ENCODE results near the gene DNAH17.

Gene DNAH17

GRCh38 chr17:78601577-78602190 lies 24.5 kb upstream of the DNAH17 start:
- no peak for DNase-seq

DNA sequence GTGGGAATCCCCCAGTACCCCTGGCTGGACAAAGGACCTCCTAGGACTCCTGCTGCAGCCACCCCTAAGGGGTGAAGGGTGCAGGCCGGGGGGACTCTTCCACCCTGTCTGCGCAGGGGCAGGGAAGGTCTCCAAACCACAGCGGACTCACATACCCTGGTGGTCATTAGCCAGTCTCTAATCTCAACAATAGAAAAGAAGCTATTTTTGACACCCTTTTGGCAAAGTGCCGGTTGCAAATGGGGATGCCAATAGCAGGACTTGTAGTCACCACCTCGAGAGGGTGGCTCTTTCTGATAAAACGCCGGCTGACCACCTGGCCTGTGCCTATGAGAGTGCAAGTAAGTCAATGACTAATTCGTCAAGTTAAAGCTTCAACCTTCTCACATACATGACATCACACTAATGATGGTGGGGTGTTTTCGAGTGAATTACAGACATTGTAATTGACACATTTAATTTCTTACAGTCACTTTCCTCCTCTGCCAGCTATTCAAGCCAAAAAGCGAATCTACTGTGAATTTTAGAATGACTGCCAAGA lies 23.1 kb upstream of the DNAH17 start:
- DNase-seq: no peak

DNA sequence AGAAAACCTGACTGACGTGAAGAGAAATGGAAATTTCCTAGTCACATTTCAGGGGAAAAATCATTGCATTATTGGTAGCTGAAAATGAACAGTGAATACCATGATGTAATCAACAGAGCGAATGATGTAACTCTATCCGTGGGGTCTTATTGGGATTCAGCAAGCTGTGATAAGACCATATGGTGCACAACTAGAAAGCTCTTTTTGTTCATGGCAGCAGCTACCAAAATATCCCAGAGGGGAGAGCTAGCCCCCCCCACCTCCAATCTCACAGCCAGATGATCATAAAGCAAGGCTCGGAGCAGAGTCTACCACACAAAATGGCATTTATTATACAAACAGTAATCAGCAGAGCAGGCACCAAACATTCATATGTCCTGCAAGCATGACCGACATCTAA lies 22.2 kb upstream of the DNAH17 start:
- DNase-seq: no peak

DNA sequence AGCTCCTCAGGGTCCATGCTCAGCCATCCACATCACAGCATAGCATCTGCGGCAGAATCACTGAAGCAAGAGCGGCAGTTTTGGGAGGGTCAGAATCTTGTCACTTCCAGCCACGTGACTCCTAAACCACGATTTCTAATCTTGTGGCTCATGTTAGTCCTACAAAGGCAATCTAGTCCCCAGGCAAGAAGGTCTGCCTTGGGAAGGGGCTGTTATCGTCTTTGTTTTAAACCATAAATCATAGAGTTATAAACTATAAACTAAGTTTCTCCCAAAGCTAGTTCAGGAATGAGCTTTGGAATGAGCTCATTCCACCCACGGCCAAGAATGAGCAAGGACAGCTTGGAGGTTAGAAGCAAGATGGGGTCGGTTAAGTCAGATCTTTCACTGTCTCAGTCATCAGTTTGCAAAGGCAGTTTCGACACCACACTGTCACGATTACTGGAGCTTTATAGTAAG lies 20.8 kb upstream of the DNAH17 start:
- no peak for DNase-seq

- no peak for DNase-seq
These were observed 19.9 kb upstream of the DNAH17 start for GRCh38 chr17:78596871-78597764.

DNA sequence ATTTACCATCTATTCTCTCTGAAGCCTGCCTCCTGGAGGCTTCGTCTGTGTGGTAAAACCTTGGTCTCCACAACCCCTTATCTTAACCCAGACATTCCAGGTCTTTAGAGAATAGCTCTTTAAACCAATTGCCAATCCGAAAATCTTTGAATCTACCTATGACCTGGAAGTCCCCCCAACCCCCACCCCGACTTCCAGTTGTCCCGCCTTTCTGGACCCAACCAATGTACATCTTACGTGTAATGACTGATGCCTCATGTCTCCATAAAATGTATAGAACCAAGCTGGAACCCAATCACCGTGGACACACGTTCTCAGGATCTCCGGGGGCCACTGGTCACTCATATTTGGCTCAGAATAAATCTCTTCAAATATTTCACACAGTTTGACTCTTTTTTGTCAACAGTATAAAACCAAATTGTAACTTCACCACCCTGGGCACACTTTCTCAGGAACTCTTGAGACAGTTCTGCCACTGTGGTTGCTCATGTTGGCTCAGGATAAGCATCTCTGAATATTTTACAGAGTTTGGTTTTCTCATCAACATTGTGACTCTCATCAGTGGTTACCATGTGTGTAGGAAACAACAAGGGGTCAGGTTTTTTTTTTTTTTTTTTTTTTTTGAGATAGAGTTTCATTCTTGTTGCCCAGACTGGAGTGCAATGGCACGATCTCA lies 18.1 kb upstream of the DNAH17 start:
- DNase-seq: no peak

DNA sequence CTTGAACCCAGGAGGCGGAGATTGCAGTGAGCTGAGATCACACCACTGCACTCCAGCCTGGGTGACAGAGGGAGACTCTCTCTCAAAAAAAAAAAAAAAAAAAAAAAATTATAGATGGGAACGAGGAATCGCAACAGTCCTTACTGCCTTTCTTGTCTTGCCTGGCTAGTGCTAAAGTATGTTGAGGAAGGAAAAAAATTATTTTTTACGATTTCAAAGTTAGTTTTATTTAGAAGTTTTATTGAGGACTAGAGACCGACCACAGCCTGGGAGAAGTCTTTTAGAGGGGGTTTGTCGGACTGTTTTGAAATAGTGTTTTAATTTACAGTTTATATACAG lies 15.8 kb upstream of the DNAH17 start:
- no peak for DNase-seq

DNA sequence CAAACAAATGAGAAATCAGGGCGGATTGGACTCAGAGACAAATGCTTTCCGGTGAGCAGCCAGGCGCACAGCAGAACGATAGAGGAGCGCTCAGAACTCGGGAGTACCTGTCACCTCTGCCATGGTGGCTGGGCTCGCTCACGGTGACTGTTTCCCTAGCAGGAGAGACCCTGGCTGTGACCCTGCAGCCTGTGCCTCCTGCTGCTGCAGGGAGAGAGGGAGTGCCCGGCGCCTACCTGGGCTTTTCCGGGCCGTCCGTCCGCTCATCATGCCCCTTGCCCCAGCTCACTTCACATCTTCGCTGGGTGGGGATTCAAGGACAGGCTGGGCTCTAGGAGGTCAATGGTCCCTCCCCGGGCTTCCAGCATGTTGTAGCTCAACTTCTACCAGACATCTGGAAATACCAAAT lies 14.1 kb upstream of the DNAH17 start:
- no peak for DNase-seq

- DNase-seq: no peak
These were observed 12.7 kb upstream of the DNAH17 start for GRCh38 chr17:78589885-78590284.

GRCh38 chr17:78589031-78589675 lies 12.0 kb upstream of the DNAH17 start:
- no peak for DNase-seq

DNA sequence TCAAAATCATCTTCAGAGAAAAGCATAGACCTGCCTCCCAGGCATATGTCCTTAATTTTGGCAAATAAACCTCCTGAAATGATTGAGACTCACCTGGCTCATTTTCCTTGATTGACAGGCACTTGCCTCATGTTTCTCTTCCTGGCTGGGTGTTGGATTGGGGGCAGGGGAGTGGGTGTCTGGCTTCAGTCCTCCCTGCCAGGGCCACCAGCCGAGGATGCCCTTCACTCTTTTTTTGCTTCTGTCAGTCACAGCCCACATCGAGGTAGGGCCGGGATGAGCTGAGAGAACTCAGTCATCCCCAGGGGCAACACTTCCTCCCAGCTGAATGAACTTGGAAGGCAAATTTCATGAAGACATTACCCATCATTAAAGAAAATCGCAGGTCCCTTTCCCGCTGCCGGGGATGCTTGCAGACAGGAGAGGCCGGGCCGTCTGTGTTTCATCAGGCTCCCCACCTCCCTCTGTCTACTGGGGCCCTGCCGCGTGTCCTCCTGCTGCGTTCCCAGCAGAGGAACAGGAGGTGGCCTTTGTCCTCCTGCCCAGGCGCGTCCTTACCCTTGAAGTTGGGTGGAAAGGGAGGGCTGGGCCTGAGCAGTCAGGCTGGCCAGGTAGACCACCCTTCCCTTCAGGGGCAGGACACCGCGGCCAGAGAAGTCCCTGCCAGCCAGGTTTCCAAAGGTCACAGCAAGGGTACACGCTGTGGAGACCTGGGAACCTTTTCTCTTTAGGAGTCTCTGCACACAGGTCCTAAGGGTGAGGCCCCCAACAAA lies 11.2 kb upstream of the DNAH17 start:
- no peak for DNase-seq

GRCh38 chr17:78585006-78585630 lies 7.9 kb upstream of the DNAH17 start:
- DNase-seq: no peak

GRCh38 chr17:78583091-78583490 lies 5.9 kb upstream of the DNAH17 start:
- DNase-seq: peak in 1 of 2 experiments; percentile 24

DNA sequence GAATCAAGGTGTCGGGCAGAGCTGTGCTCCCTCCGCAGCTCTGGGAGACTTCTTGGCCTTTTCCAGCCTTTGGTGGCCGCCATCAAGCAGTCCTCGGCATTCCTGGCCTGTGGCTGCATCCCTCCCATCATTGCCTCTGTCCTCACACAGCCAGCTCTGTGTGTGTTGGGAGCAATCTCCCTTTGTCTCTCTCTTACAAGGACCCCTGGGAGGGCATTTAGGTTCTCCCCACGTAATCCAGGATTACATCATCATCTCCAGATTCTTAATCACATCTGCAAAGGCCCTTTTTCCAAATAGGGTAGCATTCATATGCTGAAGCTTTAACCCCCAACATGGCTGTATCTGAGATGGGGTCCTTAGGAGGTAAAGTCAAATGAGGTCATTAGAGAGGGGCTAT lies 4.1 kb upstream of the DNAH17 start:
- DNase-seq: no peak

- DNase-seq: no peak
These were observed 3.1 kb upstream of the DNAH17 start for GRCh38 chr17:78580277-78580804.

DNA sequence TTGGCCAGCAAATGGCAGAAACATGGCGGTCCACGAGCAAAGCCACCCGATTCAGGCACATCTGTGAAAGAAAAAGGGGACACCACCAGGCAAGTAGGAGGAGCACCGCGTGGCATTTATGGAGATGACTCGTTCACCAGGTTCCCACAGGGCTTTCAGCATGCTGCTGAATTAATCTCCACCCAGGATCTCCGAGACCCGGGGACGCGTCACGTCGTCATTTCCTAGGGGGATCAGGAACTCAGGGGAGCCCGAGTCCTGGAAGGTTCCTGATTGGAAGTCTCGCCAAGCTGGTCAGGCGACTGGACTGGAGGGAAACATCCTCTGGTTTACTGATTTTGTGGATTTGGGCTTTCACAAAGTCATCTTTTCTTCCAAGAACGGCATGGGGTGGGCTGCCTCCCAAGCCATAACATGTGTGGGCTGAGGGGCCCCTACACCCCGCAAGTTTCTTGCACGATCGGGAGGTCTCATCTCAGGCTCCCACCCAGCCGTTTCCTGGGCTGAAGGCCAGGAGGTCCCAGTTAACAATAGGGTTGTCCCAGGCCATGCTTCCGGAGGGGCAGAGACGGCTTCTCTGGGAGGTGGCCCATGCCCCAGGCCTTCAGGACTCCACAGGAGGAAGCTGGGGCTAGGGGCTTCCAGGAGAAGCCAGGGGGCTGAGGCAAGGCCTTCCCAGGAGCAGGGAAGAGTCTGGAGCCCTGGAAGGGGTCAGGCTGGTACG lies 645 bp downstream of the DNAH17 start:
- DNase-seq: no peak

DNA sequence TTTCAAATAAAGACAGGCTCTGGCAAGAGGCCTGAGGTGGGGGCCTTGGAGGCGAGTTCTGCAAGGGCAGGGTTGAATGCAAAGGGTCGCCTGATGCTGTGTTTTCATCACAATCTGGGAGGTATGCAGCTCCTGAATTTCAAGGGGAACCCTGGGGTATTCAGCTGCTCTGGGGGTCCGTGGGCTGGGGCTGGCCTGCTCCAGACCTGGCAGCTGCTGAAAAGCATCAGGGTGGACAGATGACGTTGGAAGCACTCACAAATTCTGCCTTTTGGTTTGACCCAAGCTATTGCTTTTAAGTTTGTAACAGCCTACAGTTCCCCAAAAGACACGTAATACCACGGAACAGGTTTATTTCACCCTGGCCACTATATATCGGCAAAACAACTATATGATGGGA lies 1.3 kb downstream of the DNAH17 start:
- no peak for DNase-seq

DNA sequence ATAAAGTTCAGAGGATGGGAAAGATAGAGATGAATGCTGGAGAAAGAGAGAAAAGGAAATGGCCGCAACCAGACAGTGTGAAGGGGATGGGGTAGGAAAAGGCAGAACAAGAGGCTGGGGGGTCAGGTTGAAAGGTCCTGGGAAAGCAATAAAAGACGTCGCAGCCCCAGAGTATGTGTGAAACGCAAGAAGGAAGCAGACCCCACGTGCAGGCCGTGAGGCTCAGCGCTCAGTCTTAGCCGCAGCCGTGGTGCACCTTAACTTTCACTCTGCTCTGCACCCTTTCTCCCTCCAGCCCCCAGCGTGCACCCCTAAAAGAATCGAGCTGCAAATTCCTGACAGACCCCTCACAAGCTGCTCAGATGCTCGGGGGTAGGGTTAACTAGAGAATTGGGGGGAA lies 1.9 kb downstream of the DNAH17 start:
- DNase-seq: no peak

GRCh38 chr17:78573955-78574354 lies 3.2 kb downstream of the DNAH17 start:
- DNase-seq: no peak

- no peak for DNase-seq
These were observed 4.7 kb downstream of the DNAH17 start for GRCh38 chr17:78572239-78573205.

All from SW 1271 (cell line).